SK-N-MC (cell line): ENCODE measurements around the gene TECPR2.

ENCODE experiments used
- EZH2 ChIP-seq: fragments of 200-600 bp; sonication (generic); IDR thresholded peaks from one replicate; pipeline ENCODE4 v1.6.1; 2017; ENCODE audit warnings: antibody characterized with exemption
- POLR2AphosphoS5 ChIP-seq: IDR thresholded peaks from 2 replicates; pipeline ENCODE4 v1.6.1; 2012; ENCODE audit warnings: mild to moderate bottlenecking, low read depth, low read length, borderline replicate concordance

DNA sequence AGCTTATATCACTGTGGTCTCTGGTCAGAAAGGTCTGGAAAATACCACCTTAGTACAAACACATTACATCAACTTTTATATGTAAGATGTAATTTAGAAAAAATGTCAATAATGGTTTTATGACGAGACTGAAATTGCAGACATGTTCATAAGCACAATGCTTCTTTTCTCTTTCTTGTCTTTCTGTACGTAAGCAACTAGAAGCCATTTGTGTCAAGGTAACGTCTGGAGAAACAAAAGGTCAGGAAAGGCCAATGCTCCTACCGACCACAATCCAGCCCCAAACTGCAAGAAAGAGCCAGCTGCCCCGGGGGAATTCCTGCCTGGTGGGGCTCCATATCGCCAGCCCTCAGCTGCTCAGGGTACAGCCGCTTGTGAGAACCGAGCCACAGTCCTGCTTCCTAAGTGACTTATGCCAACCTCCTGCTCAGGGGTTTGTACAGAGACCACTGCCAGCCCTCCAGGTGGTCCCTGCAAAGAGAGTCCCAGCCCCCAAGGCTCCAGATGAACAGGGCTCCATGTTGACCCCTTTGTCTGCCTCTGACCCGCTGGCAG is 36.9 kb upstream of the TECPR2 start:
- TF ChIP-seq EZH2 (no peak), POLR2AphosphoS5 (no peak)
